Chondrocyte (in vitro differentiated cells): ENCODE data around the gene ERO1A. TPM values are rescaled to one million over a fixed set of nuclear protein-coding genes. Genes with fewer than 3 reads are reported as not detected.

Experiments
- DNase-seq: peaks from one replicate; pipeline ENCODE4 v3.0.0; 2021; ENCODE audit warnings: mixed read lengths, low spot score
- H3K27ac Mint-ChIP-seq: one replicate; pipeline ENCODE4 v1.8.0; 2021; ENCODE audit warnings: mild to moderate bottlenecking, moderate library complexity, mixed read lengths; ENCODE audit not compliant: unreplicated experiment
- H3K27me3 Mint-ChIP-seq: 2 replicates; pipeline ENCODE4 v1.8.0; 2021; ENCODE audit warnings: low read depth, mixed read lengths
- H3K36me3 Mint-ChIP-seq: 2 replicates; pipeline ENCODE4 v1.8.0; 2021; ENCODE audit warnings: low read depth, mixed read lengths
- H3K4me1 Mint-ChIP-seq: 2 replicates; pipeline ENCODE4 v1.8.0; 2021; ENCODE audit warnings: low read depth, mild to moderate bottlenecking, mixed read lengths
- H3K4me3 Mint-ChIP-seq: one replicate; pipeline ENCODE4 v1.8.0; 2021; ENCODE audit warnings: mild to moderate bottlenecking, moderate library complexity, mixed read lengths; ENCODE audit not compliant: unreplicated experiment
- H3K9me3 Mint-ChIP-seq: 2 replicates; pipeline ENCODE4 v1.8.0; 2021; ENCODE audit warnings: low read depth, mixed read lengths
- CTCF ChIP-seq: fragments of 200-600 bp; sonication (generic); IDR thresholded peaks from 2 replicates; pipeline ENCODE4 v1.5.0; 2021; ENCODE audit warnings: antibody characterized with exemption, mild to moderate bottlenecking, moderate library complexity
- total RNA-seq: library from RNA; stranded (reverse); gene quantifications from 3 replicates; pipeline ENCODE4 v1.2.1, GENCODE V29; 2021

The ERO1A gene
- total RNA-seq, 1 donor from 2014 or later, result 58.7 TPM

- DNase-seq, result no peak
- H3K36me3 Mint-ChIP-seq, result peaks cover 23% of the 10 kb centered on the region
- TF ChIP-seq CTCF, result no peak
These were observed 28.9 kb upstream of the ERO1A start for GRCh38 chr14:52724360-52724644.

GRCh38 chr14:52723514-52724359 is 28.4 kb upstream of the ERO1A start:
- no peak for DNase-seq
- no peaks in the 10 kb centered on the region for H3K9me3 Mint-ChIP-seq
- H3K27ac Mint-ChIP-seq, result peak overlapping the region; percentile 36
- peaks cover 26% of the 10 kb centered on the region for H3K36me3 Mint-ChIP-seq
- H3K4me1 Mint-ChIP-seq, result peaks cover 4% of the 10 kb centered on the region
- no peak for TF ChIP-seq CTCF
- no peaks in the 10 kb centered on the region for H3K27me3 Mint-ChIP-seq
- H3K4me3 Mint-ChIP-seq, result no peak overlapping the region

More at GRCh38 chr14:52724360-52724644, 28.9 kb upstream of the ERO1A start:
- Mint-ChIP-seq H3K4me3 (no peak overlapping the region), H3K27ac (no peak overlapping the region), H3K9me3 (no peaks in the 10 kb centered on the region), H3K4me1 (peaks cover 4% of the 10 kb centered on the region), H3K27me3 (no peaks in the 10 kb centered on the region)

GRCh38 chr14:52716155-52716554 is 20.8 kb upstream of the ERO1A start:
- H3K27me3 Mint-ChIP-seq, result no peaks in the 10 kb centered on the region
- H3K9me3 Mint-ChIP-seq, result no peaks in the 10 kb centered on the region
- H3K36me3 Mint-ChIP-seq, result peaks cover 26% of the 10 kb centered on the region
- TF ChIP-seq CTCF, result no peak
- H3K4me3 Mint-ChIP-seq, result no peak overlapping the region
- no peak for DNase-seq
- H3K27ac Mint-ChIP-seq, result no peak overlapping the region
- peaks cover 12% of the 10 kb centered on the region for H3K4me1 Mint-ChIP-seq

DNA sequence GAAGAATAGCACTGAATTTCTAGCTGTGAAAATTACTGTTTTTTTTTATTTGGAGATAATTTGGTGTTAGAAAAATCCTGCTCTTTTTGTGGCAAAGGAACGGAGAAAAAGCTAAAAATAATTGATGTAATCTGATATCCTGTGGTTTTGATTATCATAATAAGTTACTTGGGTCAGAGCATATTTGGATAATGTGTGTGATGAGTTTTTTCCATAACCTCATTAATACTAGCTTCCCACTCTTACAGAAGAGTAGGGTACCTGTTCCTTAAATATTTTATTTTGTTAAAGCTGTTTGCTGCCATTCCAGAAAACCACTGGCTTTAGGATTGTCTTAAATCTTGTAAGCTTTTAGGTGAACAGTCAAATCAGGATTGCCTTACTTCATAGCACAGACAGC is 16.3 kb upstream of the ERO1A start:
- no peak for DNase-seq
- peak overlapping the region; percentile 12 for H3K27ac Mint-ChIP-seq
- H3K9me3 Mint-ChIP-seq, result no peaks in the 10 kb centered on the region
- no peaks in the 10 kb centered on the region for H3K27me3 Mint-ChIP-seq
- peaks cover 44% of the 10 kb centered on the region for H3K4me1 Mint-ChIP-seq
- no peak for TF ChIP-seq CTCF
- H3K36me3 Mint-ChIP-seq, result peaks cover 31% of the 10 kb centered on the region
- no peak overlapping the region for H3K4me3 Mint-ChIP-seq

GRCh38 chr14:52706724-52707706 is 11.7 kb upstream of the ERO1A start, which contains the start of gene PSMC6:
PSMC6 (plus strand) TSS chr14:52707200; CDS start chr14:52707220, 20 bp downstream.
- Mint-ChIP-seq H3K9me3 (no peaks in the 10 kb centered on the region), H3K4me3 (peak within 1 kb of the TSS; percentile 100), H3K27ac (peak within 1 kb of the TSS; percentile 100), H3K36me3 (peaks cover 15% of the 10 kb centered on the region), H3K27me3 (no peaks in the 10 kb centered on the region), H3K4me1 (peaks cover 50% of the 10 kb centered on the region)
- no peak for DNase-seq
- no peak for TF ChIP-seq CTCF
